GM23338 (cell line): Measurements from ENCODE around the gene MYH14. TPM values are rescaled to one million over a fixed set of nuclear protein-coding genes. Genes with fewer than 3 reads are reported as not detected.

Experiments
- CREB1 ChIP-seq: fragments of 250-450 bp; sonication (Bioruptor Pico); IDR thresholded peaks from 2 replicates; pipeline ENCODE4 v1.5.0; 2020; ENCODE audit warnings: low read depth, mild to moderate bottlenecking, moderate library complexity
- EZH2 ChIP-seq: fragments of 200-600 bp; sonication (generic); IDR thresholded peaks from one replicate; pipeline ENCODE4 v1.8.0; 2017; ENCODE audit warnings: antibody characterized with exemption, mild to moderate bottlenecking, low read depth; ENCODE audit not compliant: unreplicated experiment
- EZH2phosphoT487 ChIP-seq: fragments of 200-600 bp; sonication (generic); IDR thresholded peaks from one replicate; pipeline ENCODE4 v1.8.1; 2018; ENCODE audit warnings: antibody characterized with exemption; ENCODE audit not compliant: unreplicated experiment
- NANOG ChIP-seq: IDR thresholded peaks from 2 replicates; pipeline ENCODE4 v1.6.1; 2016; ENCODE audit warnings: antibody characterized with exemption, borderline replicate concordance
- POLR2AphosphoS5 ChIP-seq: IDR thresholded peaks from 2 replicates; pipeline ENCODE4 v1.6.1; 2016; ENCODE audit warnings: antibody characterized with exemption, low read depth
- ZNF114 ChIP-seq: fragments of 250-450 bp; sonication (Bioruptor Pico); IDR thresholded peaks from 2 replicates; pipeline ENCODE4 v1.5.0; 2020; ENCODE audit warnings: mild to moderate bottlenecking, moderate library complexity
- polyA plus RNA-seq: library from polyadenylated mRNA; unstranded; fragments of >200 nt; fragmentation: Nextera tagmentation; extraction: Ambion mirVana; gene quantifications from 2 replicates; pipeline ENCODE4 v1.2.1, GENCODE V29; 2016
- total RNA-seq: library from RNA; depleted of rRNA; stranded (reverse); fragments of >200 nt; shearing (Covaris generic); gene quantifications from 2 replicates; pipeline ENCODE4 v1.2.3, GENCODE V29; 2014
- TF ChIP-seq, protein P1 (sequence below): fragments of 250-450 bp; sonication (Bioruptor Pico); IDR thresholded peaks from 2 replicates; pipeline ENCODE4 v1.5.0; 2020; ENCODE audit warnings: mild to moderate bottlenecking, moderate library complexity
- TF ChIP-seq, protein P2 (sequence below), 2 experiments: fragments of 200-600 bp in 1 of 2; sonication (generic) in 1 of 2; conservative IDR thresholded peaks; 2 replicates each; pipeline versions ENCODE4 v1.5.1 to v1.6.1; 2016 to 2017; ENCODE audit warnings: antibody characterized with exemption in 2 of 2, low read depth in 2 of 2, mild to moderate bottlenecking in 2 of 2, moderate library complexity in 1 of 2
- TF ChIP-seq, protein P3 (sequence below): IDR thresholded peaks from 2 replicates; pipeline ENCODE4 v1.6.1; 2016; ENCODE audit warnings: antibody characterized with exemption

MYH14 gene
- total and polyA plus RNA-seq, 2 experiments from 2014 or later: 25.5 to 27.5 TPM

DNA sequence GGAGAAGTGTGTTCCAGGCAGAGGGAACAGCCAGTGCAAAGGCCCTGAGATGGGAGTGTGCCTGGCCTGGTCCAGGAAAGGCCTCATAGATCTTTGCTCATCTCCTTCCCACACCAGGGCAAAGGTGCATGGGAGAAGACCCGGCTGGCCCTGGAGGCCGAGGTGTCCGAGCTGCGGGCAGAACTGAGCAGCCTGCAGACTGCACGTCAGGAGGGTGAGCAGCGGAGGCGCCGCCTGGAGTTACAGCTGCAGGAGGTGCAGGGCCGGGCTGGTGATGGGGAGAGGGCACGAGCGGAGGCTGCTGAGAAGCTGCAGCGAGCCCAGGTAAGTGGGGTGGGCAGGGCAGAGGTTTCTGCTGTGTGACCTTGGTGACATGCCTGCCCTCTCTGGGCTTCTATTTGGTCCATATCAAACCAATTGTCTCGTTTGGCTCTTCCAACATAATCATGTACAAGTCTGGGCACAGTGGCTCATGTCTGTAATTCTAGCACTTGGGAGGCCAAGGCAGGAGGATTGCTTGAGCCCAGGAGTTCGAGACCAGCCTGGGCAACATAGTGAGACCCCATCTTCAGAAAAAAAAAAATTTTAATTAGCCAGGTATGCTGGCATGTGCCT, 74.7 kb downstream of the MYH14 start (continued):
- TF ChIP-seq, protein P1, sequence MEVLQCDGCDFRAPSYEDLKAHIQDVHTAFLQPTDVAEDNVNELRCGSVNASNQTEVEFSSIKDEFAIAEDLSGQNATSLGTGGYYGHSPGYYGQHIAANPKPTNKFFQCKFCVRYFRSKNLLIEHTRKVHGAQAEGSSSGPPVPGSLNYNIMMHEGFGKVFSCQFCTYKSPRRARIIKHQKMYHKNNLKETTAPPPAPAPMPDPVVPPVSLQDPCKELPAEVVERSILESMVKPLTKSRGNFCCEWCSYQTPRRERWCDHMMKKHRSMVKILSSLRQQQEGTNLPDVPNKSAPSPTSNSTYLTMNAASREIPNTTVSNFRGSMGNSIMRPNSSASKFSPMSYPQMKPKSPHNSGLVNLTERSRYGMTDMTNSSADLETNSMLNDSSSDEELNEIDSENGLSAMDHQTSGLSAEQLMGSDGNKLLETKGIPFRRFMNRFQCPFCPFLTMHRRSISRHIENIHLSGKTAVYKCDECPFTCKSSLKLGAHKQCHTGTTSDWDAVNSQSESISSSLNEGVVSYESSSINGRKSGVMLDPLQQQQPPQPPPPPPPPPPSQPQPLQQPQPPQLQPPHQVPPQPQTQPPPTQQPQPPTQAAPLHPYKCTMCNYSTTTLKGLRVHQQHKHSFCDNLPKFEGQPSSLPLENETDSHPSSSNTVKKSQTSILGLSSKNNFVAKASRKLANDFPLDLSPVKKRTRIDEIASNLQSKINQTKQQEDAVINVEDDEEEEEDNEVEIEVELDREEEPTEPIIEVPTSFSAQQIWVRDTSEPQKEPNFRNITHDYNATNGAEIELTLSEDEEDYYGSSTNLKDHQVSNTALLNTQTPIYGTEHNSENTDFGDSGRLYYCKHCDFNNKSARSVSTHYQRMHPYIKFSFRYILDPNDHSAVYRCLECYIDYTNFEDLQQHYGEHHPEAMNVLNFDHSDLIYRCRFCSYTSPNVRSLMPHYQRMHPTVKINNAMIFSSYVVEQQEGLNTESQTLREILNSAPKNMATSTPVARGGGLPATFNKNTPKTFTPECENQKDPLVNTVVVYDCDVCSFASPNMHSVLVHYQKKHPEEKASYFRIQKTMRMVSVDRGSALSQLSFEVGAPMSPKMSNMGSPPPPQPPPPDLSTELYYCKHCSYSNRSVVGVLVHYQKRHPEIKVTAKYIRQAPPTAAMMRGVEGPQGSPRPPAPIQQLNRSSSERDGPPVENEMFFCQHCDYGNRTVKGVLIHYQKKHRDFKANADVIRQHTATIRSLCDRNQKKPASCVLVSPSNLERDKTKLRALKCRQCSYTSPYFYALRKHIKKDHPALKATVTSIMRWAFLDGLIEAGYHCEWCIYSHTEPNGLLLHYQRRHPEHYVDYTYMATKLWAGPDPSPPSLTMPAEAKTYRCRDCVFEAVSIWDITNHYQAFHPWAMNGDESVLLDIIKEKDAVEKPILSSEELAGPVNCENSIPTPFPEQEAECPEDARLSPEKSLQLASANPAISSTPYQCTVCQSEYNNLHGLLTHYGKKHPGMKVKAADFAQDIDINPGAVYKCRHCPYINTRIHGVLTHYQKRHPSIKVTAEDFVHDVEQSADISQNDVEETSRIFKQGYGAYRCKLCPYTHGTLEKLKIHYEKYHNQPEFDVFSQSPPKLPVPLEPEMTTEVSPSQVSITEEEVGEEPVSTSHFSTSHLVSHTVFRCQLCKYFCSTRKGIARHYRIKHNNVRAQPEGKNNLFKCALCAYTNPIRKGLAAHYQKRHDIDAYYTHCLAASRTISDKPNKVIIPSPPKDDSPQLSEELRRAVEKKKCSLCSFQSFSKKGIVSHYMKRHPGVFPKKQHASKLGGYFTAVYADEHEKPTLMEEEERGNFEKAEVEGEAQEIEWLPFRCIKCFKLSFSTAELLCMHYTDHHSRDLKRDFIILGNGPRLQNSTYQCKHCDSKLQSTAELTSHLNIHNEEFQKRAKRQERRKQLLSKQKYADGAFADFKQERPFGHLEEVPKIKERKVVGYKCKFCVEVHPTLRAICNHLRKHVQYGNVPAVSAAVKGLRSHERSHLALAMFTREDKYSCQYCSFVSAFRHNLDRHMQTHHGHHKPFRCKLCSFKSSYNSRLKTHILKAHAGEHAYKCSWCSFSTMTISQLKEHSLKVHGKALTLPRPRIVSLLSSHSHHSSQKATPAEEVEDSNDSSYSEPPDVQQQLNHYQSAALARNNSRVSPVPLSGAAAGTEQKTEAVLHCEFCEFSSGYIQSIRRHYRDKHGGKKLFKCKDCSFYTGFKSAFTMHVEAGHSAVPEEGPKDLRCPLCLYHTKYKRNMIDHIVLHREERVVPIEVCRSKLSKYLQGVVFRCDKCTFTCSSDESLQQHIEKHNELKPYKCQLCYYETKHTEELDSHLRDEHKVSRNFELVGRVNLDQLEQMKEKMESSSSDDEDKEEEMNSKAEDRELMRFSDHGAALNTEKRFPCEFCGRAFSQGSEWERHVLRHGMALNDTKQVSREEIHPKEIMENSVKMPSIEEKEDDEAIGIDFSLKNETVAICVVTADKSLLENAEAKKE: no peak
- TF ChIP-seq, protein P2, sequence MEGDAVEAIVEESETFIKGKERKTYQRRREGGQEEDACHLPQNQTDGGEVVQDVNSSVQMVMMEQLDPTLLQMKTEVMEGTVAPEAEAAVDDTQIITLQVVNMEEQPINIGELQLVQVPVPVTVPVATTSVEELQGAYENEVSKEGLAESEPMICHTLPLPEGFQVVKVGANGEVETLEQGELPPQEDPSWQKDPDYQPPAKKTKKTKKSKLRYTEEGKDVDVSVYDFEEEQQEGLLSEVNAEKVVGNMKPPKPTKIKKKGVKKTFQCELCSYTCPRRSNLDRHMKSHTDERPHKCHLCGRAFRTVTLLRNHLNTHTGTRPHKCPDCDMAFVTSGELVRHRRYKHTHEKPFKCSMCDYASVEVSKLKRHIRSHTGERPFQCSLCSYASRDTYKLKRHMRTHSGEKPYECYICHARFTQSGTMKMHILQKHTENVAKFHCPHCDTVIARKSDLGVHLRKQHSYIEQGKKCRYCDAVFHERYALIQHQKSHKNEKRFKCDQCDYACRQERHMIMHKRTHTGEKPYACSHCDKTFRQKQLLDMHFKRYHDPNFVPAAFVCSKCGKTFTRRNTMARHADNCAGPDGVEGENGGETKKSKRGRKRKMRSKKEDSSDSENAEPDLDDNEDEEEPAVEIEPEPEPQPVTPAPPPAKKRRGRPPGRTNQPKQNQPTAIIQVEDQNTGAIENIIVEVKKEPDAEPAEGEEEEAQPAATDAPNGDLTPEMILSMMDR (conservative IDR thresholded peaks at IDR 0.05; ENCODE audit: low read depth in 2 of 2): no peak
- TF ChIP-seq EZH2phosphoT487: no peak
- TF ChIP-seq POLR2AphosphoS5: no peak
- TF ChIP-seq CREB1 (CRISPR knock-in tag): no peak
- TF ChIP-seq, protein P3, sequence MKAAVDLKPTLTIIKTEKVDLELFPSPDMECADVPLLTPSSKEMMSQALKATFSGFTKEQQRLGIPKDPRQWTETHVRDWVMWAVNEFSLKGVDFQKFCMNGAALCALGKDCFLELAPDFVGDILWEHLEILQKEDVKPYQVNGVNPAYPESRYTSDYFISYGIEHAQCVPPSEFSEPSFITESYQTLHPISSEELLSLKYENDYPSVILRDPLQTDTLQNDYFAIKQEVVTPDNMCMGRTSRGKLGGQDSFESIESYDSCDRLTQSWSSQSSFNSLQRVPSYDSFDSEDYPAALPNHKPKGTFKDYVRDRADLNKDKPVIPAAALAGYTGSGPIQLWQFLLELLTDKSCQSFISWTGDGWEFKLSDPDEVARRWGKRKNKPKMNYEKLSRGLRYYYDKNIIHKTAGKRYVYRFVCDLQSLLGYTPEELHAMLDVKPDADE: no peak
- TF ChIP-seq NANOG: no peak
- TF ChIP-seq ZNF114 (CRISPR knock-in tag): no peak
- no peak for TF ChIP-seq EZH2
